ENCODE measurements around the gene OR2A7. TPM values are rescaled to one million over a fixed set of nuclear protein-coding genes. Genes with fewer than 3 reads are reported as not detected.
"Not testable (repeated sequence)": the region's sequence is repeated elsewhere in the genome, so short reads cannot be mapped to it uniquely, and the experiment has no call there.

Gene OR2A7
- total RNA-seq, 6 donors from 2014 or later, result 4.5 to 12.0 (median 8.2) TPM

DNA sequence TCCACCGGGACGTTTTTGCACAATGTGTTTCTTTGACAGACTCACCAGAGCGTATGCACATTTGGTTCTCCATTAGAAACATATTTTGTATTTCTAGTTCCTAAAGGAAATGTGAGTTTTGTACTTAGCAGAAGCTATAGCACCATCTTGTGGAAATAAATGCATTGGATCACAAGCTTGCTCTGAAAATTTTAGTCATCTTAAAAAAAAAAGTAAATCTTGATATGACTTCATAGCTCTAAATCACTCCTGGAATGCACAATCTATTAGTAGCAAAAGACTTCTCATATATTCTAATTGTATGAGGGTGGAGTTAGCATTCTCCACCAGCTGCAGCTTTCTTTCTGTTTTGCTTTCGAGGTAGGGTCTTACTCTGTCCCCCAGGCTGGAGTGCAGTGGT, 45.4 kb downstream of the OR2A7 start:
- H3K9me3 ChIP-seq, DNase-seq, H3K36me3 ChIP-seq, H3K27me3 ChIP-seq, H3K4me1 ChIP-seq, H3K4me3 ChIP-seq, H3K27ac ChIP-seq: not testable (repeated sequence)
- ATAC-seq (ENCODE audit: low FRiP score in 2 of 2), result peak in 1 of 2 donors; percentile 61
- 100% methylated on average over 1 of the region's 4 CpGs; no CpG with 5 or more reads in 1 of the 2 donors for WGBS, 2 donors

DNA sequence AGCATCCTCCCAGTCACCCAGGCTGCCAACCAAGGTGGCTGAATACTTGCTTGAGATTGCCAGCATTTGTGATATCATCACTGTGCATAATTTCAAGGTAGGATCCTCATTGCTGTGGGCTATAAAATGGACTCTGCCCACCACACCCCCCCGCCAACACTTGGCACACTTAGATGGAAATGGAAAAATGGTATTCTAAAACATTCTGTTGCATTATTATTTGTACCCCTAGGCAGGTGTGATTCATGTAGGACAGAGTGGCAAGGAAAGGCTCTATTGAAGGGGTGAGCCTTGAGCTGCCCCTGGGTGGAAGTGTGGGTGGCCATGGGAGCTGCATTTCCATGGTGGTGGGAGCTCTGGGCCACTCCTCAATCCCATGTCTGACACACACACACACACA, 46.0 kb downstream of the OR2A7 start:
- H3K4me1 ChIP-seq, H3K27me3 ChIP-seq, H3K4me3 ChIP-seq, H3K27ac ChIP-seq, H3K9me3 ChIP-seq, H3K36me3 ChIP-seq, DNase-seq: not testable (repeated sequence)
- 85 to 94% methylated on average over 1 of the region's 1 CpG for WGBS, 2 donors
- peak in 1 of 2 donors; percentile 4 for ATAC-seq (ENCODE audit: low FRiP score in 2 of 2)

DNA sequence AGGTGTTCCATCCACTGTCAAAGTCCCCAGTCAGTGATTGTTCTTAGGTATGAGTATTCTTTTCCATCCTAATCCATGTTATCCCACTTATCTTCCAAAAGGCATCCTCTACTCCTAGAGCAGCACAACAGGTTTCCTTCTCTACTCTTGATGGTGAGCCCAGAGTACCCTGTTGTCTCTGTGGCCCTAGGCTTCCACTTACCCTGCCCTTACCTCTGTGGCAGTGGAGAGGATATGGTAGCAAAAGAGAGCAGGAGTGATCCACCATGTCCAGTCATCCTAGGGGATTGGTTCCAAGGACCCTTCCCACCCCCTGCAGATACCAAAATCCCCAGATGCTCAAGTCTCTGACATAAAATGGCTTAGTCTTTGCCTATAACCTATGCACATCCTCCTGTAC, 47.4 kb downstream of the OR2A7 start:
- peak in 1 of 2 donors; percentile 38 for ATAC-seq (ENCODE audit: low FRiP score in 2 of 2)

More for the DNA sequence above, 47.4 kb downstream of the OR2A7 start:
- not testable (repeated sequence) for H3K4me1 ChIP-seq, H3K4me3 ChIP-seq, DNase-seq, H3K36me3 ChIP-seq, H3K27ac ChIP-seq, H3K27me3 ChIP-seq, H3K9me3 ChIP-seq

Other genes starting within 250 kb of the OR2A7 start
- gene OR2A5, start 215.8 kb downstream of the OR2A7 start, total RNA-seq, result not detected
- not detected for gene OR2A25, start 195.0 kb downstream of the OR2A7 start, total RNA-seq
- not detected for gene OR2A12, start 178.5 kb downstream of the OR2A7 start, total RNA-seq
- not detected for gene OR2A2, start 155.2 kb downstream of the OR2A7 start, total RNA-seq
- not detected for gene OR2A14, start 141.6 kb downstream of the OR2A7 start, total RNA-seq
- 10 to 100 TPM in 2 of 6 donors, 1 to 10 TPM in 4; 3.0 to 19.2 (median 7.3) TPM for gene CTAGE4, start 81.3 kb downstream of the OR2A7 start, total RNA-seq
- 10 to 100 TPM in 2 of 6 donors, 1 to 10 TPM in 4; 3.9 to 21.3 (median 8.3) TPM for gene ARHGEF35, start 69.0 kb downstream of the OR2A7 start, total RNA-seq
- gene OR2A42, start 25.2 kb downstream of the OR2A7 start, total RNA-seq, result under 1 TPM in 3 of 6 donors, not detected in 3; 0.09 to 0.46 (median 0.10) TPM
- 1 to 10 TPM in 5 of 6 donors, not detected in 1; 1.5 to 7.3 (median 2.5) TPM for gene CTAGE8, start 4.5 kb upstream of the OR2A7 start, total RNA-seq
- gene OR2A1, start 47.6 kb upstream of the OR2A7 start, total RNA-seq, result under 1 TPM in 3 of 6 donors, not detected in 3; 0.10 to 0.46 (median 0.14) TPM
- 10 to 100 TPM; 22.0 to 54.2 (median 29.2) TPM for gene ARHGEF5, start 90.6 kb upstream of the OR2A7 start, total RNA-seq
- not detected for gene NOBOX, start 138.9 kb upstream of the OR2A7 start, total RNA-seq

Data from upper lobe of left lung (tissue), 6 donors.